ENCODE measurements around the gene MTA1. TPM values are rescaled to one million over a fixed set of nuclear protein-coding genes. Genes with fewer than 3 reads are reported as not detected.

MTA1 gene
- total and polyA plus RNA-seq, 2 of the 8 experiments (the other 6 are each of a cell fraction or from before 2014, with no cell fraction given) = 73.9 to 221 TPM

DNA sequence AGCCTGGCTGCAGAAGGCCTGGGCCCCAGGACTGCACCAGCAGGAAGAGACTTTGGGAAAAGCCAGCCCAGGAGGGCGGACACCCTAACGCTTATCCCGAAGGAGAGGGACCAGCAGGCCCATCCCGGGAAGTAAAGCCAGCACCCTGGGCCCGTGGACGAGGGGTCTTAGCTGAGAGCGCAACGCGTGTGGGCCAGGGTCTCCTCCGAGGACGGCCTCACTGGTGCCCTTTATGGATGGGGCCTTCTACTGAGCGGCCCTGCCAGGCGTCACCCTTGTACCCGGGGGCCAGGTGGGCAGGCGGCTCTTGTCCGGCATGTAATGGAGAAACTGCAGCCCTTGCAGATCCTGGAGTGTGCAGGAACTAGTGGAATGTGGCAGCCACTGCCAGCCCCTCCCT is 85.5 kb downstream of the MTA1 start (continued):
- no peak for TF ChIP-seq YY1 (IDR thresholded peaks at IDR 0.05; ENCODE audit: low read depth, low read length)
- TF ChIP-seq ZNF274 (IDR thresholded peaks at IDR 0.05; ENCODE audit: borderline replicate concordance, extremely low read depth, low read length) = no peak
- no peak for TF ChIP-seq RFX5 (IDR thresholded peaks at IDR 0.05; ENCODE audit: borderline replicate concordance, low read depth, low read length)
- no peak for TF ChIP-seq FOSL1 (IDR thresholded peaks at IDR 0.05; ENCODE audit: insufficient read depth, low read depth, low read length)
- no peak for TF ChIP-seq POLR2AphosphoS5 (IDR thresholded peaks at IDR 0.05; ENCODE audit: low read depth, low read length)

Measured in H1 (cell line).